ENCODE results near the gene SMARCAD1.
"Not testable (repeated sequence)": the region's sequence is repeated elsewhere in the genome, so short reads cannot be mapped to it uniquely, and the experiment has no call there.

SMARCAD1 gene

GRCh38 chr4:94228493-94229216 lies 21.0 kb downstream of the SMARCAD1 start:
- no peak for DNase-seq

- DNase-seq: no peak
Observed at GRCh38 chr4:94232519-94232918, 24.9 kb downstream of the SMARCAD1 start.

DNA sequence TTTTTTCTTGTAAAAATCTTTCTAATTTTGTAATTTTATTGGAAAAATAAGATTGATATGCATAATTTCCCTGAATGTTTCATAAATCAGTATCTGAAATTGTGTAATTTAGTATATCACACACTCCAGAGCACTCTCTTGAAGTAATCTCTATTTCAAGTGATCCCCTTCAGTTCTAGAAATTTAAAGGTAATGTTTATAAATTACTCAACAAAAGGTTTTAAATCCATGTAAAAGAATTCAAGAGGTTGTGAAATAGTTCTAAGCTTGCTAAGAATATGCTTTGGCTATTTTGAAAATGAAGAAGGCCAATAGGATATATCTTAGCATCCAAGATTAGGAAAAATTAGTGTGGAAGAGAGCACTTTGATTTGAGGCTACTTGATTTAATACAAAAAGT lies 28.2 kb downstream of the SMARCAD1 start:
- no peak for DNase-seq

DNA sequence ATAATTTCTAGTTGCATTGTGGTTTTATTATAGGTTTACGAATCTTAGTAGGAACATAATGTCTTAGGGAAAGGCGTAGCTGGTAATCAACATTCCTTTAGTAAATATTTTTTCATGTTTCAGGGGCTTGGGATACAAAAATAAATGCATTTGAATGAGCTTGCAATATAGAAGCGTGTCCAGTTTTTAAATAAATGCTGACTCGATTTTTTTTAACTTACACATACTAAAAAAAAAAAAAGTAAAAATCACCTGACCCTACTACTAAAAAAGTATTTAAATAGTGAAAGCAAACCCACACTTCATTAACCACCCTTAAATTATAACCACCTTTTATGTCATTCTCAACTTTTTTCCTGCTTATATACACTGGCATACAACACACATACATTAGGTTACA lies 29.6 kb downstream of the SMARCAD1 start:
- DNase-seq: no peak

- no peak for DNase-seq
Observed at GRCh38 chr4:94238160-94238559, 30.5 kb downstream of the SMARCAD1 start.

- DNase-seq: no peak
Observed at GRCh38 chr4:94240384-94240783, 32.7 kb downstream of the SMARCAD1 start.

DNA sequence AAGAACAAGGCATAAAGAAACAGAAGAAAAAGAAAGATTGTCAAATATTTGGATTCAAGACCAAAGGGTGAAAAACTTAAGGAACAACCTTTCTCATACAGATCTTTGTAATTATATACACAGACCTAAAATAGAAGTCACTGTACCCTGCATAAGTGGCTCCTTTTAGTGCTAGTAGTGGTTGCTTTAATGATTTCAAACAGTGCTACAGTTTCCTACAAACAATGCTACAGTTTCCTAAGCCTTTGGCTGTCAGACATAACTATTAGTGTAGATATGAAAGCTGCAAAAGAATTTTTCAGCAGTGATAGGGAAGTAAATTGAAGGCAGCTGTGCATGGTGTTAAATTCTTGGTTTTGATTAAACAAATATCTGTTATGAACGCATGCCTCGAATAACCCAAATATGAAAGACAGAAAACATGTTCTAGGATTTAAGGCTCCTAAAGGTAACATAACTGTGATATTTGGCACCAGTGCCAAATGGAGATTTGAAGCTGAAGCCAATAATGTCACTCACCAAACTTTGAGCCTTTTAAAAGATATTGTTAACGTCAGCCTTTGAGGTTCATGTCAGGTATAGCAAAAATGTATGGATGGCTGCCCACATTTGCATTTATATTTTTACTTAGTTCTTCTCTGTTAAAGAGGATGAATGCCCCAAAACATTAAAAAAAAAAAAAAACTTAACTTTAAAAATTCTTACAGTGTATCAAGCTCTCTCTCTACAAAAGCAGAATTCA lies 36.6 kb downstream of the SMARCAD1 start:
- DNase-seq: no peak

DNA sequence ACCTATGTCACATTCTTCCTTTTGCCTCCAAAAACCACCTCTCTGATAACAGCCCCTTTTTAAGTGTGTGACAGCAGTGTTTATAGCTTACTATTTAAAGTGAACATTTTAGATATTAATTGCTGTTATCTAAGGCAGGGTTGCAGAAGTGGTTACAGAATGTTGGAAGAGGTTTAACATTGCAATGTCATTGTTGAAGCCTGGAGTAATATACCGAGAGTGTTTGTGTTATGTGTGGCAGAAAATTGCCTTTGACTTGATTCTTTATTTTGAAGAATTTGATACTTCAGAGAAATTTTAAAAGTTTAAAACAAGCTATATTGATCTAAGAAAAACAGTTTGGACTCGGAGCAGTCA lies 37.1 kb downstream of the SMARCAD1 start:
- no peak for DNase-seq

DNA sequence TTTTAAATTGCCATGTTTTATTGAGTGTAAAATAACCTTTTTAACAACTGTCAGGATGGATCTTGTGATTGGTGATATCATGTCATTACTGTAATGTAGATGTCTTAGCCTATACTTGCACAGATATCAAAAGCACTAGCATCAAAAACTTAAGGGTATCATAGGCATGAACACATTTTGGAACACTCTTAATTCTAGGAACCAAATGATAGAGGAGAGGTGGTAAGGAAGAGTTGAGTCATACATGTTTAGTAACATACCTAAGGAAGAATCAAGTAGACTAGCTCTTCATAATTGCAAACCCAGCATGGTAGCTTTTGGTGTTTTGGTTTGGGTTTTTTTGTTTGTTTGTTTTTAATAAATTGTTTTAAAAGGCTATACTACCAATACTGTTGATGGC lies 43.4 kb downstream of the SMARCAD1 start:
- DNase-seq: no peak

DNA sequence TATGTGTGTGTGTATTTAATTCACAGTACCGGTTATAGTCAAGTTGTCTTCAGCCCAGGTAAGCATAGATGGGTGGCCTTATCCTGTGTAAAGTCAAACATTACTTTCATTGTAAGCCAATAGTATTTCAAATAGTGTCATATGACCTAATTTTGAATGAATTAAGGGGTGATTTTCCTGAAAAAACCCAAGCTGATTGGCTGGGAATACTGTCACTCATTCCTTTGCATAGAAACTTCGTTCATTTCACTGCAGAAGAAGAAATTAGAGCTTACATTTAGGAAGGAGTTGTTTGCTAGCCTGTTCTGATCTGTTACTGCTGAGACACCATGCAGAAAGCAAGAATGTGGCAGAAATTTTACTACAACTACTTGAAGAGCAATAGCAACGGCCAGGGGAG lies 45.4 kb downstream of the SMARCAD1 start:
- no peak for DNase-seq

GRCh38 chr4:94256144-94256783 lies 48.6 kb downstream of the SMARCAD1 start:
- DNase-seq: no peak

GRCh38 chr4:94256828-94257227 lies 49.2 kb downstream of the SMARCAD1 start:
- no peak for DNase-seq

- DNase-seq: no peak
Observed at GRCh38 chr4:94262163-94263016, 54.7 kb downstream of the SMARCAD1 start.

- DNase-seq: no peak
Observed at GRCh38 chr4:94267037-94267436, 59.4 kb downstream of the SMARCAD1 start.

DNA sequence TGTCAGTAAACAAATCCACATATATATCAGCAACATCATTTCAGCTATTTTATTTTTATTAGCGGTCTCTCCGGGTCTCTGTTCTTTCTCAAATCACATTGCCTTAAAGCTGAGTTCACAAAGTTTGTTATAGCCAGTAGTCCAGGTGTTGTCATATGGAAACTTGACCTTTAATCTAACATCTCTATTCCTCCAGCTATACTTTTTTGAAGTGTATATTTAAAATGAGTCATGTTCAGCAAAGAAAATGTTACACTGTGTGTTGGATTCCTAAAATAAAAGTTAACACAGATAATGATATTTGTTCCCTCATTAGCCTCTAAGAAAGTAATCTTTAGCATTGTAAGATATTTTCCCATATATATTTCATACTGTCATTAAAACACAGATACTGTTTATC lies 63.6 kb downstream of the SMARCAD1 start:
- DNase-seq: no peak

DNA sequence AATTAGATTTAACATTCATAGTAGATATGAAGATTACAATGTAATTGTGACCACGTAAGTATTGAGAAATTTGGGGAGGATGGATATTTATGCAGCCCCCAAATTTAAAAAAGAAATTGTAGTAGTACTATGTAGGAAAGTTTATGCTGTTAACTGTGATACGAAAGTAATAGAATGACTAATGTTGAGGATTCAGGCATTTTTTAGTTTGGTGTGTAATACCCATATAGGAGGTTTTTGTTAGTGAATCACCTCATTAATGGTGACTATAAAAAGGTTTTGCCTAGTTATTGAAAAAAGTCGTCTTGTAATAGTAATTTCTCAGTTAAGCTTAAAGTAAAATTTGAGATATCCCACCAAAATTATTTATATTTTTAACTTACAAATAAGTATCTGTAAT lies 67.2 kb downstream of the SMARCAD1 start:
- no peak for DNase-seq

DNA sequence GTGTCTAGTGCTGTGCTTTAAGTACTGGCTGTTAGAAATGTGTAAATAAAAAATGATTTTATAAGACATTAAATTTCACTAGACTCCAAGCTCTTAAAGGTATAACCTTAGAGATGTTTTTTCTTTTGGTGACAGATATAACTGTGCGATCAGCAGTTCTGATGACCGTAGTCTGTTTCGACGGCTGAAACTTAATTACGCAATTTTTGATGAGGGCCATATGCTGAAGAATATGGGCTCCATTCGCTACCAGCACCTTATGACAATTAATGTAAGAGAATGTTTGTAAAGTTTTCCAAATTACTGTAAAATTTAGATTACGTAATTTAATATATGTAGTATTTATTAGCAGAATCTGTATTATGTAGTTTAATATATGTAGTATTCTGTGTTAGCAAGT lies 68.5 kb downstream of the SMARCAD1 start:
- DNase-seq: no peak

GRCh38 chr4:94277534-94277933 lies 69.9 kb downstream of the SMARCAD1 start:
- no peak for DNase-seq

GRCh38 chr4:94278781-94279180 lies 71.1 kb downstream of the SMARCAD1 start:
- DNase-seq: no peak

GRCh38 chr4:94284889-94285288 lies 77.2 kb downstream of the SMARCAD1 start:
- DNase-seq: no peak

GRCh38 chr4:94285666-94286065 lies 78.0 kb downstream of the SMARCAD1 start:
- DNase-seq: no peak

- no peak for DNase-seq
Observed at GRCh38 chr4:94290245-94290644, 82.6 kb downstream of the SMARCAD1 start.

- not testable (repeated sequence) for DNase-seq
Observed at GRCh38 chr4:94293981-94294380, 86.3 kb downstream of the SMARCAD1 start.
